ENCODE measurements around the gene CDH4. TPM values are rescaled to one million over a fixed set of nuclear protein-coding genes. Genes with fewer than 3 reads are reported as not detected.

Gene CDH4
- total and polyA plus RNA-seq, 9 of the 15 experiments (the other 6 are each of a cell fraction or from before 2014, with no cell fraction given): 0.04 TPM; not detected in 8

- no peak for ATAC-seq
- no TSS peak for BruUV-seq (replicated peaks)
- no peak for TF ChIP-seq ZFP30 (CRISPR knock-in tag; IDR thresholded peaks at IDR 0.05; ENCODE audit: borderline replicate concordance)
- no peak for TF ChIP-seq PHB2 (IDR thresholded peaks at IDR 0.05; ENCODE audit: low read depth)
- TF ChIP-seq MYNN (IDR thresholded peaks at IDR 0.05): no peak
- no peak for TF ChIP-seq MYNN (CRISPR knock-in tag; IDR thresholded peaks at IDR 0.05)
- TF ChIP-seq ZNF23 (CRISPR knock-in tag; IDR thresholded peaks at IDR 0.05): no peak
- no peak for TF ChIP-seq CEBPZ (IDR thresholded peaks at IDR 0.05; ENCODE audit: borderline replicate concordance, low read depth, low read length)
- TF ChIP-seq SIN3B (IDR thresholded peaks at IDR 0.05; ENCODE audit: low read depth): no peak
- no peak for TF ChIP-seq SMARCE1 (IDR thresholded peaks at IDR 0.05)
- TF ChIP-seq ARID3B (CRISPR knock-in tag; IDR thresholded peaks at IDR 0.05; ENCODE audit: borderline replicate concordance): no peak
- no peak for TF ChIP-seq ZNF408 (CRISPR knock-in tag; IDR thresholded peaks at IDR 0.05; ENCODE audit: low read depth)
- TF ChIP-seq SFPQ (IDR thresholded peaks at IDR 0.05; ENCODE audit: low read depth, low read length): no peak
- no peaks in the 10 kb centered on the region for H3K9me3 ChIP-seq (replicated peaks; ENCODE audit: control insufficient read depth, insufficient read depth, low read depth, low read length)
- no peaks in the 10 kb centered on the region for H3K4me1 ChIP-seq (replicated peaks in 1 of 2; ENCODE audit: control insufficient read depth in 2 of 2, insufficient read depth in 2 of 2, low read length in 2 of 2)
- no peak overlapping the region for H3K4me2 ChIP-seq (ENCODE audit: insufficient read depth, low read length)
- ChIA-PET POLR2A (interaction anchor here (1.1 to 1.8 kb wide), 3 partner anchors 10 to 27 kb away, joined by 3 to 5 read pairs (median 3); no protein-coding TSS in a partner anchor), CTCF (ENCODE audit: low intra/inter-chr PET ratio) (no interaction called here)
- WGBS (ENCODE audit: insufficient coverage, low coverage, missing lambda C conversion rate): 0% methylated on average over 10 of the region's 11 CpGs
- H3K9ac ChIP-seq (ENCODE audit: insufficient read depth in 1 of 2, low read depth in 2 of 2, low read length in 2 of 2): no peak overlapping the region
- no peak for DNase-seq (ENCODE audit: extremely low read depth in 1 of 4, low spot score in 3 of 4)
- in situ Hi-C loops (cut with MboI) (no loop called here), intact Hi-C loops (cut with micrococcal nuclease) (no loop called here)
- H3K27me3 ChIP-seq (ENCODE audit: control insufficient read depth in 2 of 2, insufficient read depth in 2 of 2, low read length in 2 of 2): peaks cover 57 to 85% of the 10 kb centered on the region in 2 experiments
- H3K36me3 ChIP-seq (ENCODE audit: control insufficient read depth, insufficient read depth, low read length): no peaks in the 10 kb centered on the region
- no peaks in the 10 kb centered on the region for H3K9me1 ChIP-seq (ENCODE audit: control insufficient read depth, insufficient read depth, low read length)
- no peaks in the 10 kb centered on the region for H3K79me2 ChIP-seq (ENCODE audit: control insufficient read depth, insufficient read depth, low read length)
- H2AFZ ChIP-seq (ENCODE audit: low read depth, low read length): no peak overlapping the region
- FAIRE-seq: no peak
- no peak overlapping the region for H3K27ac ChIP-seq (ENCODE audit: extremely low read depth, low read depth, low read length)
- H4K20me1 ChIP-seq (replicated peaks; ENCODE audit: control insufficient read depth, insufficient read depth, low read length): no peaks in the 10 kb centered on the region; the same call in 1 of the 2 replicates
- no peak overlapping the region for H3K4me3 ChIP-seq
Observed at GRCh38 chr20:61512475-61512874, 260.4 kb downstream of the CDH4 start.
